ENCODE results near the gene COX17. TPM values are rescaled to one million over a fixed set of nuclear protein-coding genes. Genes with fewer than 3 reads are reported as not detected.

COX17 gene
- total and polyA plus RNA-seq, 9 donors = 12.4 to 42.2 (median 26.3) TPM

- DNase-seq = no peak
- WGBS, 3 donors = 91 to 96% (median 96%) methylated on average over 4 of the region's 4 CpGs
- Histone ChIP-seq H3K4me1 (ENCODE audit: insufficient read depth) (peaks cover 5% of the 10 kb centered on the region), H3K27me3 (no peaks in the 10 kb centered on the region), H3K4me3 (no peak overlapping the region), H3K27ac (no peak overlapping the region), H3K36me3 (no peaks in the 10 kb centered on the region), H3K9me3 (no peaks in the 10 kb centered on the region)
- intact Hi-C loops (cut with DNase I) = no loop called here
- TF ChIP-seq EP300 (IDR thresholded peaks at IDR 0.05) (no peak), POLR2A (IDR thresholded peaks at IDR 0.05) (no peak), CTCF (IDR thresholded peaks at IDR 0.05) (no peak)
These were observed 40.2 kb downstream of the COX17 start for GRCh38 chr3:119636891-119637611.

- no peak for DNase-seq
- Histone ChIP-seq H3K36me3 (no peaks in the 10 kb centered on the region), H3K4me3 (no peak overlapping the region), H3K9me3 (no peaks in the 10 kb centered on the region), H3K4me1 (ENCODE audit: insufficient read depth) (peaks cover 7% of the 10 kb centered on the region), H3K27me3 (no peaks in the 10 kb centered on the region), H3K27ac (no peak overlapping the region)
- WGBS, 3 donors = 26 to 36% (median 27%) methylated on average over 1 of the region's 1 CpG
- intact Hi-C loops (cut with DNase I) = no loop called here
- TF ChIP-seq EP300 (IDR thresholded peaks at IDR 0.05) (no peak), CTCF (IDR thresholded peaks at IDR 0.05) (no peak), POLR2A (IDR thresholded peaks at IDR 0.05) (no peak)
These were observed 41.0 kb downstream of the COX17 start for GRCh38 chr3:119636249-119636648.

- Histone ChIP-seq H3K4me1 (ENCODE audit: insufficient read depth) (peaks cover 7% of the 10 kb centered on the region), H3K4me3 (no peak overlapping the region), H3K9me3 (no peaks in the 10 kb centered on the region), H3K36me3 (no peaks in the 10 kb centered on the region), H3K27me3 (no peaks in the 10 kb centered on the region), H3K27ac (no peak overlapping the region)
- no peak for DNase-seq
- TF ChIP-seq EP300 (IDR thresholded peaks at IDR 0.05) = no peak
- TF ChIP-seq POLR2A (IDR thresholded peaks at IDR 0.05) = no peak
- no peak for TF ChIP-seq CTCF (IDR thresholded peaks at IDR 0.05)
- intact Hi-C loops (cut with DNase I) = no loop called here
- 83 to 94% (median 92%) methylated on average over 10 of the region's 10 CpGs for WGBS, 3 donors
These were observed 41.5 kb downstream of the COX17 start for GRCh38 chr3:119635719-119636118.

GRCh38 chr3:119632829-119633228 is 44.4 kb downstream of the COX17 start:
- H3K27ac ChIP-seq = no peak overlapping the region
- WGBS, 3 donors = 72 to 77% (median 74%) methylated on average over 4 of the region's 4 CpGs
- DNase-seq = no peak
- intact Hi-C loops (cut with DNase I) = no loop called here
- H3K27me3 ChIP-seq = no peaks in the 10 kb centered on the region
- peaks cover 10% of the 10 kb centered on the region for H3K4me1 ChIP-seq (ENCODE audit: insufficient read depth)
- no peak overlapping the region for H3K4me3 ChIP-seq
- no peaks in the 10 kb centered on the region for H3K9me3 ChIP-seq
- no peak for TF ChIP-seq CTCF (IDR thresholded peaks at IDR 0.05)
- no peak for TF ChIP-seq EP300 (IDR thresholded peaks at IDR 0.05)
- no peak for TF ChIP-seq POLR2A (IDR thresholded peaks at IDR 0.05)
- no peaks in the 10 kb centered on the region for H3K36me3 ChIP-seq
